Lower lobe of right lung (tissue), 2 donors: Measurements from ENCODE around the gene MEIKIN. TPM values are rescaled to one million over a fixed set of nuclear protein-coding genes. Genes with fewer than 3 reads are reported as not detected.

Source experiments
- ATAC-seq, 2 donors: fragments of 200-7000 bp; cut with Tn5 transposase; one replicate each; pipeline ENCODE4 v1.9.1; 2020 to 2022; ENCODE audit warnings: mild to moderate bottlenecking in 2 of 2, moderate library complexity in 2 of 2
- DNase-seq: peaks from one replicate; pipeline ENCODE4 v3.0.0-alpha.2; 2020
- H3K27ac ChIP-seq: fragments of 200-600 bp; one replicate; pipeline ENCODE4 v1.8.0; 2022
- H3K27me3 ChIP-seq: fragments of 200-600 bp; one replicate; pipeline ENCODE4 v1.8.0; 2022; ENCODE audit warnings: low read depth
- H3K36me3 ChIP-seq: fragments of 200-600 bp; one replicate; pipeline ENCODE4 v1.8.0; 2022; ENCODE audit warnings: mild to moderate bottlenecking
- H3K4me1 ChIP-seq: fragments of 200-600 bp; one replicate; pipeline ENCODE4 v1.8.0; 2022
- H3K4me3 ChIP-seq: fragments of 200-600 bp; one replicate; pipeline ENCODE4 v1.8.0; 2022; ENCODE audit warnings: mild to moderate bottlenecking
- H3K9me3 ChIP-seq: fragments of 200-600 bp; one replicate; pipeline ENCODE4 v1.8.0; 2022
- CTCF ChIP-seq: fragments of 200-600 bp; IDR thresholded peaks from one replicate; pipeline ENCODE4 v1.8.0; 2022; ENCODE audit warnings: antibody characterized with exemption, mild to moderate bottlenecking
- intact Hi-C: fragments of 100-400 bp; cut with DNase I; formaldehyde crosslinking; loops from one replicate; pipeline ENCODE4 v1.11.0; 2022
- total RNA-seq: library from RNA; stranded (reverse); fragmentation: NEBNext Ultra II Directional; extraction: Animal tissue kit (Norgen Biotek cat#: 25700); gene quantifications from one replicate; pipeline ENCODE4 v1.2.1, GENCODE V29; 2021
- donor health status: DM: no; HTN: yes; CAD: no; lungs with severe emphysema.

MEIKIN gene
- total RNA-seq, 1 donor from 2014 or later: not detected

GRCh38 chr5:131947445-131947844, 2.0 kb upstream of the MEIKIN start:
- no peak for DNase-seq
- no peaks in the 10 kb centered on the region for H3K9me3 ChIP-seq
- no peak for TF ChIP-seq CTCF
- no peaks in the 10 kb centered on the region for H3K36me3 ChIP-seq
- H3K4me3 ChIP-seq: no peak overlapping the region
- intact Hi-C loops: no loop called here
- H3K27ac ChIP-seq: no peak overlapping the region
- H3K4me1 ChIP-seq: no peaks in the 10 kb centered on the region
- H3K27me3 ChIP-seq: no peaks in the 10 kb centered on the region
- ATAC-seq: no peak

GRCh38 chr5:131944702-131945550, 537 bp downstream of the MEIKIN start:
- no peak for DNase-seq
- Histone ChIP-seq H3K36me3 (no peaks in the 10 kb centered on the region), H3K9me3 (no peaks in the 10 kb centered on the region), H3K27me3 (no peaks in the 10 kb centered on the region), H3K27ac (no peak overlapping the region), H3K4me1 (no peaks in the 10 kb centered on the region), H3K4me3 (no peak overlapping the region)
- no peak for TF ChIP-seq CTCF
- peak in 1 of 2 donors; percentile 45 for ATAC-seq
- intact Hi-C loops: no loop called here

GRCh38 chr5:131943916-131944315, 1.5 kb downstream of the MEIKIN start:
- Histone ChIP-seq H3K9me3 (no peaks in the 10 kb centered on the region), H3K4me3 (no peak overlapping the region), H3K27ac (no peak overlapping the region), H3K36me3 (no peaks in the 10 kb centered on the region), H3K27me3 (no peaks in the 10 kb centered on the region), H3K4me1 (no peaks in the 10 kb centered on the region)
- DNase-seq (no peak), ATAC-seq (no peak)
- TF ChIP-seq CTCF: no peak
- intact Hi-C loops: no loop called here

- Histone ChIP-seq H3K27me3 (no peaks in the 10 kb centered on the region), H3K4me3 (no peak overlapping the region), H3K9me3 (no peaks in the 10 kb centered on the region), H3K27ac (no peak overlapping the region), H3K36me3 (no peaks in the 10 kb centered on the region), H3K4me1 (no peaks in the 10 kb centered on the region)
- TF ChIP-seq CTCF: no peak
- intact Hi-C loops: no loop called here
- ATAC-seq (no peak), DNase-seq (no peak)
Measured at GRCh38 chr5:131942016-131942415, 3.4 kb downstream of the MEIKIN start.

- DNase-seq (no peak), ATAC-seq (no peak)
- Histone ChIP-seq H3K9me3 (no peaks in the 10 kb centered on the region), H3K4me3 (no peak overlapping the region), H3K27ac (no peak overlapping the region), H3K4me1 (no peaks in the 10 kb centered on the region), H3K36me3 (no peaks in the 10 kb centered on the region), H3K27me3 (no peaks in the 10 kb centered on the region)
- no peak for TF ChIP-seq CTCF
- intact Hi-C loops: no loop called here
Measured at GRCh38 chr5:131939690-131940345, 5.6 kb downstream of the MEIKIN start.
